Embryonic facial prominence (tissue), 1 donor: ENCODE data around the gene UNG.
"Not testable (repeated sequence)": the region's sequence is repeated elsewhere in the genome, so short reads cannot be mapped to it uniquely, and the experiment has no call there.

ENCODE experiments used
- DNase-seq: peaks from one replicate; pipeline ENCODE4 v3.0.0-alpha.2; 2016; ENCODE audit errors: extremely low spot score

Gene UNG

GRCh38 chr12:109121346-109121880 is 24.0 kb downstream of the UNG start:
- no peak for DNase-seq

GRCh38 chr12:109124878-109125648 is 27.7 kb downstream of the UNG start:
- no peak for DNase-seq

- no peak for DNase-seq
These were observed 28.4 kb downstream of the UNG start for GRCh38 chr12:109125791-109126190.

GRCh38 chr12:109126784-109127183 is 29.4 kb downstream of the UNG start:
- DNase-seq: no peak

GRCh38 chr12:109127533-109128242 is 30.3 kb downstream of the UNG start:
- no peak for DNase-seq

- no peak for DNase-seq
These were observed 33.1 kb downstream of the UNG start for GRCh38 chr12:109130297-109131153.

GRCh38 chr12:109131154-109132050 is 34.0 kb downstream of the UNG start:
- DNase-seq: no peak

GRCh38 chr12:109134186-109134917 is 37.0 kb downstream of the UNG start:
- DNase-seq: no peak

GRCh38 chr12:109137055-109137454 is 39.7 kb downstream of the UNG start:
- no peak for DNase-seq

- DNase-seq: no peak
These were observed 42.0 kb downstream of the UNG start for GRCh38 chr12:109139360-109139759.

- DNase-seq: no peak
These were observed 42.4 kb downstream of the UNG start for GRCh38 chr12:109139791-109140190.

GRCh38 chr12:109140560-109140959 is 43.2 kb downstream of the UNG start:
- no peak for DNase-seq

GRCh38 chr12:109144224-109144623 is 46.8 kb downstream of the UNG start:
- no peak for DNase-seq

GRCh38 chr12:109147126-109147525 is 49.7 kb downstream of the UNG start:
- DNase-seq: not testable (repeated sequence)

- DNase-seq: no peak
These were observed 50.6 kb downstream of the UNG start for GRCh38 chr12:109147954-109148353.

- no peak for DNase-seq
These were observed 52.8 kb downstream of the UNG start for GRCh38 chr12:109150124-109150640.

GRCh38 chr12:109151457-109151856 is 54.1 kb downstream of the UNG start:
- no peak for DNase-seq

GRCh38 chr12:109153821-109154441 is 56.5 kb downstream of the UNG start:
- no peak for DNase-seq
